ENCODE results near the gene THSD8. TPM values are rescaled to one million over a fixed set of nuclear protein-coding genes. Genes with fewer than 3 reads are reported as not detected.

The THSD8 gene
- 6.9 and 14.5 TPM in 2 replicates for total RNA-seq (2022)
- Bru-seq, nascent RNA = percentile 23 among the genes with signal in this experiment
- percentile 16 among the genes with signal in this experiment for BruChase-seq, experiment 1, labeled RNA remaining after a 6-hour chase
- BruChase-seq, experiment 2, labeled RNA remaining after a 2-hour chase = percentile 16 among the genes with signal in this experiment
- long read RNA-seq, partial matches to known transcripts = 0 of 1 reads
- long read RNA-seq, other reads (novel, unspliced or antisense) = 1 of 1 reads

DNA sequence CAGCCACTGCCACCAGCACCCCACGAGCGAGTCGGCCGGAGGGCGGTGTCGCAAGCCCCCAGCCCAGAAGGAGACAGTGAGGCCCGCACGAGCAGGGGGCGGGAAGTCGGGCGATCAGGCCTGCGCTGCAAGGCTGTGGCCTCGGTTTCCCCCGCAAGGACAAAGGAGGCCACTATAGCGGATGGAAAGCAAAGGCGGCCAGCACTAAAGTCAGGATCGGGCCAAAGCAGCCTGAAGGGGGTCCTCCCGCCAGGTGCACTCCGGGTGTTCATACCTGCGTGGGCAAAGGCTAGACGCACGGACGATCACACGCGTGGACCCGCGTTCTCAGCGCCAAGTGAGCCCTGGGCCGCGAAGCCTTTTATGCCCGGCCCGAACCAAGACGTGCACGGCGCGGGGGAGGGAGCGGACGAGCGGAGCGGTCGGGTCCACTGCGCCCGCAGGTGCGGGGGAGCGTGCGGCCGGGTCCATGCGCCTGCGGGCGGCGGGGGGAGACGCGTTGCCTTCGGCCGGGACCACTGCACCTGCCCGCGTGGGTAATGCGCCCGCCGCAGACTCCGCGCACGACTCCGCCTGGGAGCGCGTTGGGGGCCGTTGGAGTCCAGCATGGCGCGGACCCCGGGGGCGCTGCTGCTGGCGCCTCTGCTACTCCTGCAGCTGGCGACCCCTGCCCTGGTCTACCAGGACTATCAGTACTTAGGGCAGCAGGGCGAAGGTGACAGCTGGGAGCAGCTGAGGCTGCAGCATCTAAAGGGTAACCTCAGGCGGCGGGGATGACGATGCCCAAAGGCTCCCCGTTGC, at the start of gene THSD8, which contains the start of gene PRDX2:
THSD8 (plus strand) TSS at position 604 of the 801 bp plus-strand sequence; CDS start at position 607, 3 bp downstream.
PRDX2 (minus strand) TSS at position 335 of the 801 bp plus-strand sequence. CDS start 539 bp downstream, outside the sequence.
- Mint-ChIP-seq H3K4me3 (ENCODE audit: unreplicated experiment) (peak within 1 kb of the TSS; percentile 82), H3K27ac (ENCODE audit: low read depth, unreplicated experiment) (peak within 1 kb of the TSS; percentile 79), H3K4me1 (ENCODE audit: insufficient read depth, unreplicated experiment) (peaks cover 10% of the 10 kb centered on the region), H3K9me3 (ENCODE audit: unreplicated experiment) (no peaks in the 10 kb centered on the region), H3K36me3 (ENCODE audit: insufficient read depth, unreplicated experiment) (peaks cover 24% of the 10 kb centered on the region), H3K27me3 (ENCODE audit: insufficient read depth, unreplicated experiment) (no peaks in the 10 kb centered on the region)
- ChIA-PET POLR2A (interaction anchor here (0.8 to 4.4 kb wide), 18 partner anchors 10 to 191 kb away, joined by 3 to 54 read pairs (median 4); partner anchors contain the start of genes GCDH, JUNB, TNPO2 and TRIR), CTCF (interaction anchor here (0.5 to 14.5 kb wide), 8 partner anchors 9 to 132 kb away, joined by 3 to 307 read pairs (median 4); partner anchors contain the start of gene FARSA)
- intact Hi-C loops (cut with micrococcal nuclease) = loop anchor here (5.0 kb wide), 1 partner anchor 36 kb away; the partner anchor contains the start of gene MAST1
- TF ChIP-seq, protein P1, sequence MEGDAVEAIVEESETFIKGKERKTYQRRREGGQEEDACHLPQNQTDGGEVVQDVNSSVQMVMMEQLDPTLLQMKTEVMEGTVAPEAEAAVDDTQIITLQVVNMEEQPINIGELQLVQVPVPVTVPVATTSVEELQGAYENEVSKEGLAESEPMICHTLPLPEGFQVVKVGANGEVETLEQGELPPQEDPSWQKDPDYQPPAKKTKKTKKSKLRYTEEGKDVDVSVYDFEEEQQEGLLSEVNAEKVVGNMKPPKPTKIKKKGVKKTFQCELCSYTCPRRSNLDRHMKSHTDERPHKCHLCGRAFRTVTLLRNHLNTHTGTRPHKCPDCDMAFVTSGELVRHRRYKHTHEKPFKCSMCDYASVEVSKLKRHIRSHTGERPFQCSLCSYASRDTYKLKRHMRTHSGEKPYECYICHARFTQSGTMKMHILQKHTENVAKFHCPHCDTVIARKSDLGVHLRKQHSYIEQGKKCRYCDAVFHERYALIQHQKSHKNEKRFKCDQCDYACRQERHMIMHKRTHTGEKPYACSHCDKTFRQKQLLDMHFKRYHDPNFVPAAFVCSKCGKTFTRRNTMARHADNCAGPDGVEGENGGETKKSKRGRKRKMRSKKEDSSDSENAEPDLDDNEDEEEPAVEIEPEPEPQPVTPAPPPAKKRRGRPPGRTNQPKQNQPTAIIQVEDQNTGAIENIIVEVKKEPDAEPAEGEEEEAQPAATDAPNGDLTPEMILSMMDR (IDR thresholded peaks at IDR 0.05; ENCODE audit: unreplicated experiment) = no peak
- BruUV-seq (replicated peaks) = no TSS peak
- peak; percentile 81 for DNase-seq (ENCODE audit: unreplicated experiment)

DNA sequence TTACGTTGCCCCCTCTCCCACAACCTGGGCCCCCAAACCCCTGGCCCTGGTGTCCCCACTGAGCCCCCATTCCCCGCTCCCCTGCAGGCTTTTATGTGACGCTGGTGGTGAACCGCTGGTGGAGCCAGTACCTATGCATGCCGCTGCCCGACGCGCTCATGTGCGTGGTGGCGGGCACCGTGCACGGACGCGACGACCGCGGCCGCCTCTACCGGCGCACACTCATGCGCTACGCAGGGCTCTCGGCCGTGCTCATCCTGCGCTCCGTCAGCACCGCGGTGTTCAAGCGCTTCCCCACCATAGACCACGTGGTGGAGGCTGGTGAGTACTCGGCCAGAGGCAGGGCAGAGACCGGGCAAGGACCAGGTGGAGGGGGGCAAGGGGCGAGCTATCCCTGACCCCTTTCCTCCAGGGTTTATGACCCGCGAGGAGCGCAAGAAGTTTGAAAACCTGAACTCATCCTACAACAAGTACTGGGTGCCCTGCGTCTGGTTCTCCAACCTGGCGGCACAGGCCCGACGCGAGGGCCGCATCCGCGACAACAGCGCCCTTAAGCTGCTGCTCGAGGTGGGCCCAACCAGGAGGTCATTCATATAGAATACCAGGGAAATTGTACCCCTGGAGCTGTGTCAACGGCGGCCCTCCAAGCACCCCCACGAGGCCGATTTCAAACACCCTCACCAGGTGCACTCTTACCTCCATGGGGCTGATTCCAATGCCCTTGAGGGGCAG, 47.2 kb upstream of the THSD8 start:
- Mint-ChIP-seq H3K27ac (ENCODE audit: low read depth, unreplicated experiment) (no peak overlapping the region), H3K27me3 (ENCODE audit: insufficient read depth, unreplicated experiment) (no peaks in the 10 kb centered on the region), H3K9me3 (ENCODE audit: unreplicated experiment) (no peaks in the 10 kb centered on the region), H3K4me3 (ENCODE audit: unreplicated experiment) (no peak overlapping the region), H3K36me3 (ENCODE audit: insufficient read depth, unreplicated experiment) (no peaks in the 10 kb centered on the region), H3K4me1 (ENCODE audit: insufficient read depth, unreplicated experiment) (peaks cover 18% of the 10 kb centered on the region)
- ChIA-PET CTCF (interaction anchor here (0.7 to 13.2 kb wide), 10 partner anchors 10 to 95 kb away, joined by 3 to 307 read pairs (median 3); partner anchors contain the start of genes JUNB, PRDX2, THSD8 and TRIR), POLR2A (interaction anchor here (0.6 to 1.9 kb wide), 6 partner anchors 11 to 954 kb away, joined by 3 to 4 read pairs (median 3); partner anchors contain the start of genes GET3 and TRIR)
- intact Hi-C loops (cut with micrococcal nuclease) = no loop called here
- no peak for DNase-seq (ENCODE audit: unreplicated experiment)
- BruUV-seq (replicated peaks) = no TSS peak
- TF ChIP-seq, protein P1 (IDR thresholded peaks at IDR 0.05; ENCODE audit: unreplicated experiment) = no peak

DNA sequence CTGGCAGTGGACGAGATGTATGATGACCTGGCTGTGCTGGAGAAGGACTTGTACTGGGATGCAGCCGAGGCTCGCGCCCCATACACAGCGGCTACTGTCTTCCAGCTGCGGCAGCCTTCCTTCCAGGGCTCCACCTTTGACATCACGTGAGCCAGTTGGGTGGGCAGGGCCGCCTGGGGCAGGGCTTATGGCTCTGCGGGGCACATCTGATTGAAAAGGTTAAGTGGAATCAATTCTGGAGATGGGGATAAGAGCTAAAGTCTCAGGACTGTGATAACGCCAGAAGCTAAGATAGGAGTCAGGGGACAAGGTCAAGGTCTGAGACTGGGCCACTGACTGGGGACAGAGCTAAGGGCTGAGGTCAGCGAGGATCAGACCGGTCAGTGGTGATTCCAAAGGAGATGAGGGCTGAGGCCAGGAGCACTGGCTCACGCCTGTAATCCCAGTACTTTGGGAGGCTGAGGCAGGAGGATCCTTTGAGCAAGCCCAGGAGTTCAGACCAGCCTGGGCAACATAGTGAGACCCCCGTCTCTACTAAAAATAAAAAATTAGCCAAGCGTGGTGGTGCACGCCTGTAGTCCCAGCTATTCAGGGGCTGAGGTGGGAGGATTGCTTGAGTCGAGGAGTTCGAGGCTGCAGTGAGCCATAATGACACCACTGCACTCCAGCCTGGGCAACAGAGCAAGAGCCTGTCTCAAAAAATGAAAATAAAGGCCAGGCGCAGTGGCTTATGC, 45.6 kb upstream of the THSD8 start:
- H3K9me3 Mint-ChIP-seq (ENCODE audit: unreplicated experiment) = no peaks in the 10 kb centered on the region
- intact Hi-C loops (cut with micrococcal nuclease) = no loop called here
- H3K4me1 Mint-ChIP-seq (ENCODE audit: insufficient read depth, unreplicated experiment) = peaks cover 6% of the 10 kb centered on the region
- H3K27ac Mint-ChIP-seq (ENCODE audit: low read depth, unreplicated experiment) = no peak overlapping the region
- ChIA-PET CTCF (interaction anchor here (0.6 to 13.2 kb wide), 9 partner anchors 10 to 571 kb away, joined by 3 to 307 read pairs (median 5); partner anchors contain the start of genes JUNB, PRDX2, THSD8 and TNPO2), POLR2A (interaction anchor here (1.8 to 1.9 kb wide), 2 partner anchors 20 to 22 kb away, joined by 4 to 8 read pairs; partner anchors contain the start of genes GET3 and TRIR)
- TF ChIP-seq, protein P1 (IDR thresholded peaks at IDR 0.05; ENCODE audit: unreplicated experiment) = no peak
- no peak for DNase-seq (ENCODE audit: unreplicated experiment)
- no peaks in the 10 kb centered on the region for H3K36me3 Mint-ChIP-seq (ENCODE audit: insufficient read depth, unreplicated experiment)
- BruUV-seq (replicated peaks) = no TSS peak
- no peak overlapping the region for H3K4me3 Mint-ChIP-seq (ENCODE audit: unreplicated experiment)
- no peaks in the 10 kb centered on the region for H3K27me3 Mint-ChIP-seq (ENCODE audit: insufficient read depth, unreplicated experiment)
